Measurements from ENCODE around the gene ZNF521. TPM values are rescaled to one million over a fixed set of nuclear protein-coding genes. Genes with fewer than 3 reads are reported as not detected.

Gene ZNF521
- total and polyA plus RNA-seq, 3 experiments from 2014 or later: not detected

GRCh38 chr18:25295624-25296138 is 56.3 kb downstream of the ZNF521 start:
- no peaks in the 10 kb centered on the region for H3K36me3 ChIP-seq (ENCODE audit: insufficient read depth, low read length)
- H3K27ac ChIP-seq (ENCODE audit: low read depth, low read length): no peak overlapping the region
- no peaks in the 10 kb centered on the region for H3K4me1 ChIP-seq (ENCODE audit: insufficient read depth, low read length)
- no peaks in the 10 kb centered on the region for H3K9me3 ChIP-seq (ENCODE audit: low read length)
- ChIA-PET CTCF (no interaction called here), POLR2A (no interaction called here)
- Mint-ChIP-seq H3K36me3 (no peaks in the 10 kb centered on the region), H3K27ac (no peak overlapping the region), H3K9me3 (peaks cover 0 to 5% (median 0%) of the 10 kb centered on the region in 5 donors), H3K27me3 (peaks cover 0 to under 1% of the 10 kb centered on the region in 2 donors), H3K4me1 (no peaks in the 10 kb centered on the region), H3K4me3 (no peak overlapping the region)
- no peak overlapping the region for H3K4me3 ChIP-seq (ENCODE audit: low read length)
- DNase-seq: no peak
- H3K27me3 ChIP-seq (ENCODE audit: insufficient read depth, low read length, poor library complexity, severe bottlenecking): no peaks in the 10 kb centered on the region

GRCh38 chr18:25291150-25291549 is 60.8 kb downstream of the ZNF521 start:
- Mint-ChIP-seq H3K4me3 (no peak overlapping the region), H3K27me3 (no peaks in the 10 kb centered on the region), H3K9me3 (peaks cover 0 to 5% (median 0%) of the 10 kb centered on the region in 5 donors), H3K4me1 (no peaks in the 10 kb centered on the region), H3K36me3 (no peaks in the 10 kb centered on the region), H3K27ac (no peak overlapping the region)
- H3K27me3 ChIP-seq (ENCODE audit: insufficient read depth, low read length, poor library complexity, severe bottlenecking): no peaks in the 10 kb centered on the region
- no peaks in the 10 kb centered on the region for H3K9me3 ChIP-seq (ENCODE audit: low read length)
- ChIA-PET POLR2A (no interaction called here), CTCF (no interaction called here)
- no peak overlapping the region for H3K4me3 ChIP-seq (ENCODE audit: low read length)
- H3K36me3 ChIP-seq (ENCODE audit: insufficient read depth, low read length): no peaks in the 10 kb centered on the region
- DNase-seq: no peak
- H3K4me1 ChIP-seq (ENCODE audit: insufficient read depth, low read length): no peaks in the 10 kb centered on the region
- no peak overlapping the region for H3K27ac ChIP-seq (ENCODE audit: low read depth, low read length)

- H3K4me3 ChIP-seq (ENCODE audit: low read length): no peak overlapping the region
- POLR2A ChIA-PET: no interaction called here
- H3K4me1 Mint-ChIP-seq: no peaks in the 10 kb centered on the region
- no peak for DNase-seq
- no peaks in the 10 kb centered on the region for H3K27me3 ChIP-seq (ENCODE audit: insufficient read depth, low read length, poor library complexity, severe bottlenecking)
- H3K27me3 Mint-ChIP-seq: no peaks in the 10 kb centered on the region
- no peaks in the 10 kb centered on the region for H3K36me3 ChIP-seq (ENCODE audit: insufficient read depth, low read length)
- H3K9me3 ChIP-seq (ENCODE audit: low read length): no peaks in the 10 kb centered on the region
- H3K27ac ChIP-seq (ENCODE audit: low read depth, low read length): no peak overlapping the region
- no peak overlapping the region for H3K27ac Mint-ChIP-seq
- peaks cover 0 to 5% (median 0%) of the 10 kb centered on the region in 5 donors for H3K9me3 Mint-ChIP-seq
- CTCF ChIA-PET: no interaction called here
- H3K36me3 Mint-ChIP-seq: no peaks in the 10 kb centered on the region
- no peaks in the 10 kb centered on the region for H3K4me1 ChIP-seq (ENCODE audit: insufficient read depth, low read length)
- no peak overlapping the region for H3K4me3 Mint-ChIP-seq
Observed at GRCh38 chr18:25289001-25289631, 62.9 kb downstream of the ZNF521 start.

GRCh38 chr18:25288340-25288938 is 63.5 kb downstream of the ZNF521 start:
- H3K27ac ChIP-seq (ENCODE audit: low read depth, low read length): no peak overlapping the region
- peaks cover 0 to 5% (median 0%) of the 10 kb centered on the region in 5 donors for H3K9me3 Mint-ChIP-seq
- CTCF ChIA-PET: no interaction called here

GRCh38 chr18:25287106-25287505 is 64.9 kb downstream of the ZNF521 start:
- Histone ChIP-seq H3K9me3 (ENCODE audit: low read length) (no peaks in the 10 kb centered on the region), H3K27me3 (ENCODE audit: insufficient read depth, low read length, poor library complexity, severe bottlenecking) (no peaks in the 10 kb centered on the region), H3K36me3 (ENCODE audit: insufficient read depth, low read length) (no peaks in the 10 kb centered on the region), H3K4me1 (ENCODE audit: insufficient read depth, low read length) (no peaks in the 10 kb centered on the region), H3K4me3 (ENCODE audit: low read length) (no peak overlapping the region), H3K27ac (ENCODE audit: low read depth, low read length) (no peak overlapping the region)
- H3K36me3 Mint-ChIP-seq: no peaks in the 10 kb centered on the region
- no peak overlapping the region for H3K4me3 Mint-ChIP-seq
- peaks cover 0 to 2% of the 10 kb centered on the region in 2 donors for H3K27me3 Mint-ChIP-seq
- no peak overlapping the region for H3K27ac Mint-ChIP-seq
- ChIA-PET POLR2A (no interaction called here), CTCF (no interaction called here)
- peaks cover 0 to 3% (median 0%) of the 10 kb centered on the region in 5 donors for H3K9me3 Mint-ChIP-seq
- no peaks in the 10 kb centered on the region for H3K4me1 Mint-ChIP-seq
- no peak for DNase-seq

More at GRCh38 chr18:25288340-25288938, 63.5 kb downstream of the ZNF521 start:
- no peak for DNase-seq
- Histone ChIP-seq H3K4me3 (ENCODE audit: low read length) (no peak overlapping the region), H3K4me1 (ENCODE audit: insufficient read depth, low read length) (no peaks in the 10 kb centered on the region), H3K36me3 (ENCODE audit: insufficient read depth, low read length) (no peaks in the 10 kb centered on the region), H3K9me3 (ENCODE audit: low read length) (no peaks in the 10 kb centered on the region), H3K27me3 (ENCODE audit: insufficient read depth, low read length, poor library complexity, severe bottlenecking) (no peaks in the 10 kb centered on the region)
- H3K27me3 Mint-ChIP-seq: no peaks in the 10 kb centered on the region
- no peak overlapping the region for H3K4me3 Mint-ChIP-seq
- no peaks in the 10 kb centered on the region for H3K36me3 Mint-ChIP-seq
- no peak overlapping the region for H3K27ac Mint-ChIP-seq
- H3K4me1 Mint-ChIP-seq: no peaks in the 10 kb centered on the region
- POLR2A ChIA-PET: no interaction called here

- ChIA-PET POLR2A (no interaction called here), CTCF (no interaction called here)
- no peaks in the 10 kb centered on the region for H3K36me3 ChIP-seq (ENCODE audit: insufficient read depth, low read length)
- no peaks in the 10 kb centered on the region for H3K4me1 ChIP-seq (ENCODE audit: insufficient read depth, low read length)
- no peak overlapping the region for H3K4me3 ChIP-seq (ENCODE audit: low read length)
- peaks cover 2 to 7% of the 10 kb centered on the region in 2 donors for H3K27me3 Mint-ChIP-seq
- no peaks in the 10 kb centered on the region for H3K27me3 ChIP-seq (ENCODE audit: insufficient read depth, low read length, poor library complexity, severe bottlenecking)
- no peaks in the 10 kb centered on the region for H3K4me1 Mint-ChIP-seq
- H3K36me3 Mint-ChIP-seq: no peaks in the 10 kb centered on the region
- no peak for DNase-seq
- H3K9me3 ChIP-seq (ENCODE audit: low read length): no peaks in the 10 kb centered on the region
- no peak overlapping the region for H3K4me3 Mint-ChIP-seq
- no peak overlapping the region for H3K27ac Mint-ChIP-seq
- no peak overlapping the region for H3K27ac ChIP-seq (ENCODE audit: low read depth, low read length)
- H3K9me3 Mint-ChIP-seq: peaks cover 0 to 2% (median 0%) of the 10 kb centered on the region in 5 donors
Observed at GRCh38 chr18:25284861-25285550, 67.0 kb downstream of the ZNF521 start.

GRCh38 chr18:25284281-25284680 is 67.7 kb downstream of the ZNF521 start:
- Histone ChIP-seq H3K4me1 (ENCODE audit: insufficient read depth, low read length) (no peaks in the 10 kb centered on the region), H3K9me3 (ENCODE audit: low read length) (no peaks in the 10 kb centered on the region), H3K27ac (ENCODE audit: low read depth, low read length) (no peak overlapping the region), H3K27me3 (ENCODE audit: insufficient read depth, low read length, poor library complexity, severe bottlenecking) (no peaks in the 10 kb centered on the region), H3K36me3 (ENCODE audit: insufficient read depth, low read length) (no peaks in the 10 kb centered on the region), H3K4me3 (ENCODE audit: low read length) (no peak overlapping the region)
- DNase-seq: no peak
- H3K4me1 Mint-ChIP-seq: no peaks in the 10 kb centered on the region
- H3K27ac Mint-ChIP-seq: no peak overlapping the region
- H3K36me3 Mint-ChIP-seq: no peaks in the 10 kb centered on the region
- H3K27me3 Mint-ChIP-seq: peaks cover 2 to 7% of the 10 kb centered on the region in 2 donors
- peaks cover 0 to 2% (median 0%) of the 10 kb centered on the region in 5 donors for H3K9me3 Mint-ChIP-seq
- ChIA-PET POLR2A (no interaction called here), CTCF (no interaction called here)
- H3K4me3 Mint-ChIP-seq: no peak overlapping the region

- Mint-ChIP-seq H3K27me3 (peaks cover 2 to 7% of the 10 kb centered on the region in 2 donors), H3K36me3 (no peaks in the 10 kb centered on the region), H3K27ac (no peak overlapping the region), H3K9me3 (peaks cover 0 to 2% (median 0%) of the 10 kb centered on the region in 5 donors), H3K4me1 (no peaks in the 10 kb centered on the region), H3K4me3 (no peak overlapping the region)
- Histone ChIP-seq H3K27ac (ENCODE audit: low read depth, low read length) (no peak overlapping the region), H3K4me3 (ENCODE audit: low read length) (no peak overlapping the region), H3K27me3 (ENCODE audit: insufficient read depth, low read length, poor library complexity, severe bottlenecking) (no peaks in the 10 kb centered on the region), H3K4me1 (ENCODE audit: insufficient read depth, low read length) (no peaks in the 10 kb centered on the region), H3K9me3 (ENCODE audit: low read length) (no peaks in the 10 kb centered on the region), H3K36me3 (ENCODE audit: insufficient read depth, low read length) (no peaks in the 10 kb centered on the region)
- DNase-seq: no peak
- CTCF ChIA-PET: no interaction called here
- POLR2A ChIA-PET: no interaction called here
Observed at GRCh38 chr18:25283781-25284180, 68.2 kb downstream of the ZNF521 start.

All from CD8-positive, alpha-beta memory T cell (primary cell).